ENCODE data around the gene EXOC3L2. TPM values are rescaled to one million over a fixed set of nuclear protein-coding genes. Genes with fewer than 3 reads are reported as not detected.

The EXOC3L2 gene
- total RNA-seq, 1 experiment from 2014 or later = 0.08 TPM

- ATAC-seq (no peak), DNase-seq (ENCODE audit: low read depth, low spot score) (no peak)
- TF ChIP-seq REST (IDR thresholded peaks at IDR 0.05; ENCODE audit: insufficient read depth in 1 of 2, low read depth in 2 of 2, low read length in 1 of 2) = no peak
- no peak for TF ChIP-seq TCF7L2 (IDR thresholded peaks at IDR 0.05; ENCODE audit: low read depth, low read length)
- no TSS peak for BruUV-seq (replicated peaks)
- ChIA-PET CTCF (no interaction called here), POLR2A (interaction anchor here (0.5 kb wide), 1 partner anchor 147 kb away, joined by 3 read pairs; no protein-coding TSS in a partner anchor)
- Histone ChIP-seq H3K36me3 (ENCODE audit: control insufficient read depth, insufficient read depth, low read length) (no peaks in the 10 kb centered on the region), H3K4me3 (ENCODE audit: low read depth in 2 of 2, low read length in 2 of 2) (no peak overlapping the region), H3K27me3 (ENCODE audit: control insufficient read depth, insufficient read depth, low read length) (no peaks in the 10 kb centered on the region), H3K27ac (ENCODE audit: low read length) (no peak overlapping the region), H3K4me1 (ENCODE audit: control insufficient read depth, insufficient read depth, low read length) (no peaks in the 10 kb centered on the region), H3K9me3 (ENCODE audit: control insufficient read depth, insufficient read depth, low read depth, low read length) (no peaks in the 10 kb centered on the region)
- intact Hi-C loops (cut with micrococcal nuclease; ENCODE audit: unreplicated experiment) (no loop called here), in situ Hi-C loops (cut with HindIII; ENCODE audit: low pct_unique_long_range_greater_than_20kb, low sequenced_read_pairs) (no loop called here)
Observed at GRCh38 chr19:45291834-45292233, 46.6 kb upstream of the EXOC3L2 start.

- in situ Hi-C loops (cut with HindIII; ENCODE audit: low pct_unique_long_range_greater_than_20kb, low sequenced_read_pairs) (no loop called here), intact Hi-C loops (cut with micrococcal nuclease; ENCODE audit: unreplicated experiment) (no loop called here)
- no TSS peak for BruUV-seq (replicated peaks)
- Histone ChIP-seq H3K4me1 (ENCODE audit: control insufficient read depth, insufficient read depth, low read length) (no peaks in the 10 kb centered on the region), H3K27ac (ENCODE audit: low read length) (no peak overlapping the region), H3K4me3 (ENCODE audit: low read depth in 2 of 2, low read length in 2 of 2) (no peak overlapping the region), H3K9me3 (ENCODE audit: control insufficient read depth, insufficient read depth, low read depth, low read length) (no peaks in the 10 kb centered on the region), H3K27me3 (ENCODE audit: control insufficient read depth, insufficient read depth, low read length) (no peaks in the 10 kb centered on the region), H3K36me3 (ENCODE audit: control insufficient read depth, insufficient read depth, low read length) (no peaks in the 10 kb centered on the region)
- TF ChIP-seq TCF7L2 (IDR thresholded peaks at IDR 0.05; ENCODE audit: low read depth, low read length) (no peak), SIN3A (IDR thresholded peaks at IDR 0.05; ENCODE audit: borderline replicate concordance, insufficient read depth, low read depth, low read length) (no peak), CTCF (IDR thresholded peaks at IDR 0.05) (no peak), POLR2AphosphoS5 (IDR thresholded peaks at IDR 0.05; ENCODE audit: low read depth, low read length) (no peak), REST (IDR thresholded peaks at IDR 0.05; ENCODE audit: insufficient read depth in 1 of 2, low read depth in 2 of 2, low read length in 1 of 2) (no peak)
- CTCF ChIA-PET = no interaction called here
- DNase-seq (ENCODE audit: low read depth, low spot score) = no peak
- POLR2A ChIA-PET = interaction anchor here (0.5 to 0.7 kb wide), 2 partner anchors 13 to 20 kb away, joined by 3 read pairs; no protein-coding TSS in a partner anchor
- no peak for ATAC-seq
Observed at GRCh38 chr19:45290381-45290931, 45.2 kb upstream of the EXOC3L2 start.

Measured in Panc1 (cell line).